OCI-LY1 (cell line): Measurements from ENCODE around the gene CRX.

Experiments
- EZH2 ChIP-seq: fragments of 200-600 bp; sonication (generic), shearing (Covaris generic); IDR thresholded peaks from 2 replicates; pipeline ENCODE4 v1.8.0; 2017; ENCODE audit warnings: borderline replicate concordance, mixed run types, mild to moderate bottlenecking, antibody characterized with exemption, low read length, moderate library complexity, mixed read lengths
- TF ChIP-seq, protein P1 (sequence below): fragments of 200-600 bp; sonication (generic), shearing (Covaris generic); IDR thresholded peaks from 2 replicates; pipeline ENCODE4 v1.5.1; 2017; ENCODE audit warnings: mild to moderate bottlenecking, antibody characterized with exemption, low read length, moderate library complexity, mixed read lengths

DNA sequence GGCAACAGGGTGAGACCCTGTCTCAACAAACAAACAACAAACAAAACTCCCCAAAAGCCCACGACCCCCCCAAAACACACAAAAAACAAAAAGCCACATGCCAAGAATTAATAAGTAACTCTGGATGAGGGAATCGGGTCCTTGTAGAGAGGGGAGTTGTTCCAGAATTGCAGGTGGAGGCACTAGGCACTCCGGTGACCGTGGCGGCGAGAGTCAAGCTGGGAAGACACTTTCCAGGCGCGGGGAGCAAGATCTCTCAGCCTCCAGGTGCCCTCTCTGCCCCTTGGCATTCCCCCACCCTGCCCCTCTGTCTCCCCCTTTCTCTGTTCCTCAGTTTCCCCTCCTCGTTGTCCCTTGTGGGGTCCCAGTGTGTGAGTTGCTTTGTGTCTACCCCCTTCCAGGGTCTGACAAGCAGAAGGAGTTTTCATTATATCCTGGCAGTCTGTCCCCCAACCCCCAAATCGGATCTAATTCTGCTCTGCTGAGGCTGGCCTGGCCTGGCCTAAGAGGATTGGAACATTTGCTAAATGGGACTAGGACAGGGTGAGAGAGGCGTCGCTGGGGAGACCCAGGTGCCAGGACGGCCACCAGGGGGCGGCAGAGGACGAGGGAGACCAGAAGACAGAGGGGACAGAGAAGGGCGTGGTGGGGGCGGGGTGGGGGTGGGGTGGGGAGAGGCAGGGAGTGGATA, 8.3 kb upstream of the CRX start:
- TF ChIP-seq, protein P1, sequence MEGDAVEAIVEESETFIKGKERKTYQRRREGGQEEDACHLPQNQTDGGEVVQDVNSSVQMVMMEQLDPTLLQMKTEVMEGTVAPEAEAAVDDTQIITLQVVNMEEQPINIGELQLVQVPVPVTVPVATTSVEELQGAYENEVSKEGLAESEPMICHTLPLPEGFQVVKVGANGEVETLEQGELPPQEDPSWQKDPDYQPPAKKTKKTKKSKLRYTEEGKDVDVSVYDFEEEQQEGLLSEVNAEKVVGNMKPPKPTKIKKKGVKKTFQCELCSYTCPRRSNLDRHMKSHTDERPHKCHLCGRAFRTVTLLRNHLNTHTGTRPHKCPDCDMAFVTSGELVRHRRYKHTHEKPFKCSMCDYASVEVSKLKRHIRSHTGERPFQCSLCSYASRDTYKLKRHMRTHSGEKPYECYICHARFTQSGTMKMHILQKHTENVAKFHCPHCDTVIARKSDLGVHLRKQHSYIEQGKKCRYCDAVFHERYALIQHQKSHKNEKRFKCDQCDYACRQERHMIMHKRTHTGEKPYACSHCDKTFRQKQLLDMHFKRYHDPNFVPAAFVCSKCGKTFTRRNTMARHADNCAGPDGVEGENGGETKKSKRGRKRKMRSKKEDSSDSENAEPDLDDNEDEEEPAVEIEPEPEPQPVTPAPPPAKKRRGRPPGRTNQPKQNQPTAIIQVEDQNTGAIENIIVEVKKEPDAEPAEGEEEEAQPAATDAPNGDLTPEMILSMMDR: peak; percentile 52
- TF ChIP-seq EZH2: no peak
